Cardiac muscle cell (in vitro differentiated cells and primary cell): ENCODE measurements around the gene BICD1. TPM values are rescaled to one million over a fixed set of nuclear protein-coding genes. Genes with fewer than 3 reads are reported as not detected.

Source experiments
- DNase-seq, 2 donors: peaks; one replicate each; pipeline versions ENCODE4 v3.0.0 to v3.0.0-alpha.2; 2010 to 2017; ENCODE audit warnings: low read depth in 1 of 2, low spot score in 1 of 2
- H3K27ac ChIP-seq: fragments of 200-600 bp; sonication (generic); 2 replicates; pipeline ENCODE4 v1.5.1; 2016
- H3K27me3 ChIP-seq: fragments of 200-600 bp; sonication (generic); 2 replicates; pipeline ENCODE4 v1.6.0; 2016; ENCODE audit warnings: control low read depth
- H3K36me3 ChIP-seq: fragments of 200-600 bp; sonication (generic); 2 replicates; pipeline ENCODE4 v1.5.1; 2016; ENCODE audit warnings: control low read depth
- H3K4me1 ChIP-seq: fragments of 200-600 bp; sonication (generic); 2 replicates; pipeline ENCODE4 v1.8.1; 2017; ENCODE audit warnings: low read depth, mild to moderate bottlenecking, mixed run types
- H3K4me3 ChIP-seq: fragments of 200-600 bp; sonication (generic); 2 replicates; pipeline ENCODE4 v1.5.1; 2016; ENCODE audit warnings: mild to moderate bottlenecking
- H3K9me3 ChIP-seq: fragments of 200-600 bp; sonication (generic); 2 replicates; pipeline ENCODE4 v1.5.1; 2017; ENCODE audit warnings: low read depth, mild to moderate bottlenecking, control low read depth
- CTCF ChIP-seq: IDR thresholded peaks from 2 replicates; pipeline ENCODE4 v1.5.1; 2012; ENCODE audit warnings: low read depth, mild to moderate bottlenecking, low read length
- polyA plus RNA-seq: library from polyadenylated mRNA; unstranded; fragments of >200 nt; fragmentation: Nextera tagmentation; extraction: Ambion mirVana; gene quantifications from 2 replicates; pipeline ENCODE4 v1.2.1, GENCODE V29; 2016
- total RNA-seq: library from RNA; depleted of rRNA; stranded (reverse); fragments of >200 nt; gene quantifications from 2 replicates; pipeline ENCODE4 v1.2.3, GENCODE V29; 2016

Gene BICD1
- total and polyA plus RNA-seq, 2 experiments from 2014 or later = 13.3 to 16.6 TPM

GRCh38 chr12:32377344-32378055 lies 270.9 kb downstream of the BICD1 start:
- Histone ChIP-seq H3K9me3 (no peaks in the 10 kb centered on the region), H3K27ac (no peak overlapping the region), H3K36me3 (no peaks in the 10 kb centered on the region), H3K4me3 (no peak overlapping the region), H3K4me1 (no peaks in the 10 kb centered on the region), H3K27me3 (no peaks in the 10 kb centered on the region)
- TF ChIP-seq CTCF = no peak
- DNase-seq = peak in 1 of 2 donors; percentile 52

GRCh38 chr12:32379213-32379612 lies 272.6 kb downstream of the BICD1 start:
- Histone ChIP-seq H3K4me1 (no peaks in the 10 kb centered on the region), H3K27me3 (no peaks in the 10 kb centered on the region), H3K27ac (no peak overlapping the region), H3K4me3 (no peak overlapping the region), H3K9me3 (no peaks in the 10 kb centered on the region), H3K36me3 (no peaks in the 10 kb centered on the region)
- no peak for TF ChIP-seq CTCF
- no peak for DNase-seq

GRCh38 chr12:32379667-32380066 lies 273.0 kb downstream of the BICD1 start:
- DNase-seq = no peak
- Histone ChIP-seq H3K4me1 (no peaks in the 10 kb centered on the region), H3K9me3 (no peaks in the 10 kb centered on the region), H3K4me3 (no peak overlapping the region), H3K27me3 (no peaks in the 10 kb centered on the region), H3K36me3 (no peaks in the 10 kb centered on the region), H3K27ac (no peak overlapping the region)
- no peak for TF ChIP-seq CTCF

GRCh38 chr12:32382226-32382625 lies 275.6 kb downstream of the BICD1 start:
- Histone ChIP-seq H3K9me3 (no peaks in the 10 kb centered on the region), H3K27ac (no peak overlapping the region), H3K27me3 (no peaks in the 10 kb centered on the region), H3K4me1 (no peaks in the 10 kb centered on the region), H3K36me3 (no peaks in the 10 kb centered on the region), H3K4me3 (no peak overlapping the region)
- DNase-seq = no peak
- TF ChIP-seq CTCF = no peak

- no peak for TF ChIP-seq CTCF
- H3K9me3 ChIP-seq = no peaks in the 10 kb centered on the region
- H3K27me3 ChIP-seq = no peaks in the 10 kb centered on the region
- no peaks in the 10 kb centered on the region for H3K36me3 ChIP-seq
- peak in 1 of 2 donors; percentile 59 for DNase-seq
- no peaks in the 10 kb centered on the region for H3K4me1 ChIP-seq
- no peak overlapping the region for H3K4me3 ChIP-seq
- no peak overlapping the region for H3K27ac ChIP-seq
Observed at GRCh38 chr12:32390572-32391219, 284.0 kb downstream of the BICD1 start.
